Measurements from ENCODE around the gene KCNT1. TPM values are rescaled to one million over a fixed set of nuclear protein-coding genes. Genes with fewer than 3 reads are reported as not detected.

The KCNT1 gene
- total RNA-seq, 1 donor from 2014 or later = not detected

DNA sequence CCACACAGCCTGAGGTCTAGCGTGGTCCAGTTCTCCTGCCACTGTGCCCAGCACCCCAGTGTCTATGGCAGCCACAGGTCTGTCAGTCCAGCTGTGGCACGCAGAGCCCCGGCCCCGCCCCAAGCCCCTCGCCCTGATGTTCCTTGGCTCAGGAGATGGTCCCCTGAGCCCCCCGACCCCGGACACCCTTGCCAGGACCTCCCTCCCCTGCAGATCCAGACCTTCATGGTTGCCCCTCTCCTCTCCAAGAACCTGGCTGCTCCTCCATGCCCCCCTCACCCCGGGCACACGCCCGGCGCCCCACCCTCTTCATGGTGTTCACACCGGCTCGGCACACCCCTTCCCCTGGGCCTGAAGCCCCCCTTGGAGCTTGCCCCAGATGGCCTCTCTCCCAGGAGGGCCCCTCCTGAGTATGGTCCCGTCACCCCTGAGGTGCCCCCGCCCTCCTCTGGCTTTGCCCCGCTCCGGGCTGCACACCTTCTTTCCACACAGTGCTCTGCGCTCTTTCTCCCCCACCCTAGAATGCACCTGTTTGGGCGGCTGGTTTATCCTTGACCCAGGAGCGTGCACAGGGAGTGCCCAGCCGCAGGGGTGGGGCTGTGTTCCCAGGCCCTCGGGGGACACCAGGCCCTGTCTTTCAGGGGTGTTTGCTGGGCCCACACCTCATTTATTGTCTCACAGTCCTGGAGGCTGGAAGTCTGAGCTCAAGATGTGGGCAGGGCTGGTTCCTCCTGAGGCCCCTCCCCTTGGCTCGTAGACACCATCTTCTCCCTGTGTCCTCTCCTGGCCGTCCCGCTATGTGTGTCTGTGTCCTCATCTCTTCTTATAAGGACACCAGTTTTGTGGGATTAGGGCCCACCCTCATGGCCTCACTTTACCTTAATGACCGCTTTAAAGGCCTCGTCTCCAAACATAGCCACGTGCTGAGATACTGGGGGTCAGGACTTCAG, 37.6 kb downstream of the KCNT1 start:
- no peak overlapping the region for H3K4me3 Mint-ChIP-seq (ENCODE audit: low read depth)
- no peaks in the 10 kb centered on the region for H3K36me3 Mint-ChIP-seq (ENCODE audit: low read depth)
- H3K4me1 Mint-ChIP-seq (ENCODE audit: low read depth) = no peaks in the 10 kb centered on the region
- no peaks in the 10 kb centered on the region for H3K27me3 Mint-ChIP-seq (ENCODE audit: low read depth)
- H3K9me3 Mint-ChIP-seq = no peaks in the 10 kb centered on the region
- no peak for DNase-seq (ENCODE audit: low spot score)
- intact Hi-C loops (cut with micrococcal nuclease) = no loop called here
- no peak overlapping the region for H3K27ac Mint-ChIP-seq

DNA sequence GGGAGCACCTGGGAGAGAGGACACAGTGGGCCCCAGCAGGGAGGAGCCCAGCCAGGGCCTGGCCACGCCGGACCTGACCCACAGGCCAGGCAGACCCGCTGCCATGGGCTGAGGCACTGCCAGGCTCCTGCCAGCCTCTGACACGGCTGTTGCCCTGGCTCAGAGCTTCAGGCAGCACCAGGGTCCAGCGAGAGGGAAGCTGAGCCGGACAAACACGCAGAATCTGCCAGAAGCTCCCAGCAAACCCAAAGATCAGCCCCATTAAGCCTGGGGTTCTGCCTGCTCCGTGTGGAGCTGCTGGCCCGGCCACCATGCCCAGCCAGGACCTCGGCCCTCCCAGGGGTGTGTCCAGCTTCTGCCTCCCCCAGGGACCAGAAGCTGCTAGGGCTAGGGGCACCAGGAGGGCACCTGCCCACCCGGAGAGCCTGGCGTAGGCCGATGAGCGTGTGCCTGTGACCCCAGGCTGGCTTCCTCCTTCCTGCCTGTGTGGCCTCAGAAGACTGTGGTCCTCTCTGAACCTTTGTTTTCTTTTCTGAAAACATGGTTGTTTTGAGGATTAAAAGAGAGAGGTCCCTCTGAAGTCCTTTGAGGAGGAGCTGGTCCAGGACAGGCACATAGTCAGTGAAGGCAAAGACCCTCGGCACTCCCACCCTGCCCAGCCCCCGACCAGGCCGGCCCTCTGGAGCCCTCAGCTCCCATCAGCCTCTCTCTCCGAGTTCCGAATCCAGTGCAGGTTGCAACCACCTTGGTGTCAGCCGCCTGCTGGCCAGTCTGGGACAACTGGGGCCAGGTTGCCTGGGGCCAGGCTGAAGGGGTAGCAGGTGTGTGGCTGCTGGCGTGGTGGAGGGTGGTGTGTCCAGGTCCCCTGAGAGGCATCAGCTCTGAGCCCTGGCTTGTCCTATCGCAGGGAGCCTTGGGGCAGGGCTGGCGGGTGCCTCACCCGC, 39.6 kb downstream of the KCNT1 start:
- intact Hi-C loops (cut with micrococcal nuclease) = no loop called here
- H3K4me1 Mint-ChIP-seq (ENCODE audit: low read depth) = no peaks in the 10 kb centered on the region

DNA sequence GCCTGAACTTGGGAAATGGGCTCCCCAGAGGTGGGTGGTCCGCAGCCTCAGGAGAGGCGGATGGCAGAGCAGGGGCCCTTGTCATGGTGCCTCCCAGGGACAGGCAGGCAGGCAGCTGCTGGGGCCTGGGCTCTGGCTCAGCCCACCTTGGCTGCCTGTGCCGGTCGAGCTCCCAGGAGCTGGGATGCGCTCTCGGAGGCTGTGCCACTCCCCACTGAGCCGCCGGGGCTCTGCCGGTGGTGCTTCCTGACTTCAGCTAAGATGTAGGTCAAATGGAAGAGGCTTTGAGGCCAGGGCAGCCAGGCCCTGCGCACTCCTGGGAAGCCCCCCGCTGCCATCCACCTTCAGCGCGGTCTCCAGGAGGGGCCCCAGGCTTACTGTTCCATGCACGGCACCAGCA, 41.0 kb downstream of the KCNT1 start:
- H3K36me3 Mint-ChIP-seq (ENCODE audit: low read depth) = no peaks in the 10 kb centered on the region

More for the DNA sequence above, 39.6 kb downstream of the KCNT1 start:
- Mint-ChIP-seq H3K36me3 (ENCODE audit: low read depth) (no peaks in the 10 kb centered on the region), H3K27me3 (ENCODE audit: low read depth) (no peaks in the 10 kb centered on the region), H3K4me3 (ENCODE audit: low read depth) (no peak overlapping the region), H3K9me3 (no peaks in the 10 kb centered on the region), H3K27ac (no peak overlapping the region)
- DNase-seq (ENCODE audit: low spot score) = no peak

DNA sequence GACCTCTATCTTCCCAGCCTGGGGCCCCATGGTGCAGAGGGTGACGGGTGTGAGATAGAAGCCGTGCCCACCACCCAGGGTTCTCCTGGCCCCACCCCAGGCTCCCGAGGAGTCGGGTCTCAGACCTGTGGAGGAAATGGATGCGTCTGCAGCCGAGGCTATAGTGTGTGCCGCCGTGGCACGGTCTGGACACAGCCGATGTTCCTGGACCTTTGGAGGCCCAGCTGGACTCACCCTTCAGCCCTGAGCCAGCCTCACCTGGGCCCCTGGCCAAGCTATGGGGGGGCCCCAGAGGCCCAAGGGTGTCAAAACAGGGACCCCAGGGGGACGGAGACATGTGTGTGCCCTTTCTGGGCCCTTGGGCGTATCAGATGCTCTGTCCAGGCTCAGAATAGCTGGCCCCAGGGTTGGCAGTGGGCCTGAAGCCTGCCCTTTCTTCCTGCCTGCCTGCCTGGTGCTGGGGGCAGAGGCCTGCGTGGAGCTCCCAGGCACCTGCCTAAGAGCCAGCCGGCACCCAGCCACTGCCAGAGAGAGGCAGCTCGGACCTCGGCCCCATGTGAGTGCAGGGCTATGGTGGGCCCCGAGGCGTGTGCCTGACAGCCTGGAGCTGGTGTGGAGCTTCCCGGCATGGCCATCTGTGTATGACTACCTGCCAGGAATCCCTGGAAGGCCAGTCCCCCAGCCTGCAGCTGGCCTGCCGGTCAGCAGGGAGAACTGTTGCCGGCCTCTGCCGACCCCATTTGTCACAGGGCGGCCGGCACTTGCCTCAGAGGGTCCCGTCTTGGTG, 41.8 kb downstream of the KCNT1 start:
- Mint-ChIP-seq H3K27ac (no peak overlapping the region), H3K36me3 (ENCODE audit: low read depth) (no peaks in the 10 kb centered on the region), H3K27me3 (ENCODE audit: low read depth) (no peaks in the 10 kb centered on the region), H3K9me3 (no peaks in the 10 kb centered on the region), H3K4me3 (ENCODE audit: low read depth) (no peak overlapping the region), H3K4me1 (ENCODE audit: low read depth) (no peaks in the 10 kb centered on the region)
- intact Hi-C loops (cut with micrococcal nuclease) = no loop called here
- DNase-seq (ENCODE audit: low spot score) = no peak

More for the DNA sequence above, 41.0 kb downstream of the KCNT1 start:
- no peak for DNase-seq (ENCODE audit: low spot score)
- no peaks in the 10 kb centered on the region for H3K27me3 Mint-ChIP-seq (ENCODE audit: low read depth)
- H3K4me1 Mint-ChIP-seq (ENCODE audit: low read depth) = no peaks in the 10 kb centered on the region
- intact Hi-C loops (cut with micrococcal nuclease) = no loop called here
- no peaks in the 10 kb centered on the region for H3K9me3 Mint-ChIP-seq
- H3K27ac Mint-ChIP-seq = no peak overlapping the region
- H3K4me3 Mint-ChIP-seq (ENCODE audit: low read depth) = no peak overlapping the region

DNA sequence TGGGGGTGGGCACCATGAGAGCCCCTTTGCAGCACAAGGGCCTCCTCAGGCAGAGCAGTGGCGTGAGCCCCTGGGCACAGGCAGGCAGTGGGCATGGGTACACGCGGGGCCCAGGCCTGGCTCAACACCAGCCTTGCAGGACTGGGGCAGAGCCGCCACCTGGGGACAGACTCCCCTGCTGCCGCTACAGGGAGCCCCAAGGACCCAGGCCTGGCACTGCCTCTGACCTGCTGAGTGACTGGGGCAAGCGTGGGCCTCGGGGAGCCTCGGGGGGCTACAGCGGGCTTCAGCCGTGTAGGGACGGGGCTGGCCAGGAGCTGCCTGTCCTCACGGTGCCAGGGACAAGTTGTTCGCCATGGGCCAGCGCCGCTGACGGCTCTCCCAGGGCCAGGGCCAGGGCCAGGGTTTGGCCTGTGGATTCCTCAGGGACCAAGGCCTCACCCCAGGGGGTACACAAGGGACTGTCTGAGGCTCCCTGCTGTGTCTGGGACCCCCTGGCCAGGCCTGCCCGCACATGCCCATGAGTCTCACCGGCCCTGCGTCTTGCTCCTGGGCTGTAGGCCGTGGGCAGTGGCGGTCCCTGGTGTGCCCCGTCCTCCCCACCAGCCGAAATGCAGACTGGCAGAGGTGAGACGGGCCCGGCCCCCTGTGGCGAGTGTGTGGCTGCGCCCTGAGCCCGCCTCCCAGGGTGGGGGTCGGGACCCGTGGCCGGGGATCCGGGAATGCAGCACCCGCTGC, 42.5 kb downstream of the KCNT1 start:
- Mint-ChIP-seq H3K9me3 (no peaks in the 10 kb centered on the region), H3K4me1 (ENCODE audit: low read depth) (no peaks in the 10 kb centered on the region), H3K27me3 (ENCODE audit: low read depth) (no peaks in the 10 kb centered on the region), H3K4me3 (ENCODE audit: low read depth) (no peak overlapping the region), H3K27ac (no peak overlapping the region), H3K36me3 (ENCODE audit: low read depth) (no peaks in the 10 kb centered on the region)
- intact Hi-C loops (cut with micrococcal nuclease) = no loop called here
- DNase-seq (ENCODE audit: low spot score) = no peak

DNA sequence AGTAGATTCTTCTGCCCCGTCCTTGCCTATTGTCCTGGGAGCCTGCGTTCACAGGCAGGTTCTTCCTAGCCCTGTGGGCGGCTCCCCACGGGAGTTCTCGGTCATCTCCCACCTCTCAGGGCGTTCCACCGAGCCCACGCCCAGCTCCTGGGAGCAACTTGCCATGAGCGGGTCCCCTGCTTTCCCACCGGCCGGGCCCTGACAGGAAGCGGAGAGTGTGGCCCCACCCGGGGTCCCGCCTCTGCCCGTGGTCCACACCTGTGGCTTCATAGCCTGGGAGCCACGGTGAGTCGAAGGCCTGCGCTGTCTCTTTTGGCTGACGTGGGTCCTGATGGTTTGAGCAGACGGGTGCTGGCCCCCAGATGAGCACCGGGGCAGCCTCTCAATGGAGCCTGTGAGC, 43.2 kb downstream of the KCNT1 start:
- H3K4me3 Mint-ChIP-seq (ENCODE audit: low read depth) = no peak overlapping the region
- intact Hi-C loops (cut with micrococcal nuclease) = no loop called here
- no peaks in the 10 kb centered on the region for H3K4me1 Mint-ChIP-seq (ENCODE audit: low read depth)
- H3K27me3 Mint-ChIP-seq (ENCODE audit: low read depth) = no peaks in the 10 kb centered on the region
- H3K27ac Mint-ChIP-seq = no peak overlapping the region
- no peaks in the 10 kb centered on the region for H3K36me3 Mint-ChIP-seq (ENCODE audit: low read depth)
- DNase-seq (ENCODE audit: low spot score) = no peak
- no peaks in the 10 kb centered on the region for H3K9me3 Mint-ChIP-seq

DNA sequence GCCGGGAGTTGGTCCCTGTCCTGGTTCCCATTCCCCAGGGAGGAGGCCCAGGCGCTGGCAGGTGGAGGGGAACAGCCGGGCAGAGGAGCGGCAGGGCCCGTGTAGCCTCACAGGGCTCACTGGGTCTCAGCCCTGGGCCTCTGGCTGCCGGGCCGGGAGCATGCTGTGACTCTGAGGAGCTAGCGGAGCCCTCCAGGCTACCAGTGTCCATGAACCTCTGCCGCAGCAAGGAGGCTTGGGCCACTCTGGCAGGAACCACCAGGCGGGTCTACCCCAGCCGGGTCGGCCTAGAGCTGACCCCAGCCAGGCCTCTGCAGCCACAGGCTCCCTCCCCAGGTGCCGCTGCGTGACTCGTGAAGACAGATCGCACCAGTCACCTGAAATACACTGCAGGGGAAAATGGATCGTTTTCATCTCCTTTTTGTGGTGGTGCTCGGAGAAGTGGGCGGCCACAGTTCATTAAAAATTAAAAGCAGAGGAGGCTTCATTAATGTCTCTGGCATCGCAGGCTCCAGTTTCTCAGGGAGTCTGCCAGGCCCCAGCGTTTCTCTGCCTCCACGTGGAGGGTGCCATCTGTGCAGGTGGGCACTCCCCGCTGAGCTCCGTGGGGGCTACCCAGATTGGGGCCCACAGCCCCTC, 43.8 kb downstream of the KCNT1 start:
- H3K36me3 Mint-ChIP-seq (ENCODE audit: low read depth) = no peaks in the 10 kb centered on the region
- no peaks in the 10 kb centered on the region for H3K27me3 Mint-ChIP-seq (ENCODE audit: low read depth)
- no peak for DNase-seq (ENCODE audit: low spot score)
- no peak overlapping the region for H3K4me3 Mint-ChIP-seq (ENCODE audit: low read depth)
- no peaks in the 10 kb centered on the region for H3K4me1 Mint-ChIP-seq (ENCODE audit: low read depth)
- H3K27ac Mint-ChIP-seq = no peak overlapping the region
- H3K9me3 Mint-ChIP-seq = no peaks in the 10 kb centered on the region
- intact Hi-C loops (cut with micrococcal nuclease) = no loop called here

DNA sequence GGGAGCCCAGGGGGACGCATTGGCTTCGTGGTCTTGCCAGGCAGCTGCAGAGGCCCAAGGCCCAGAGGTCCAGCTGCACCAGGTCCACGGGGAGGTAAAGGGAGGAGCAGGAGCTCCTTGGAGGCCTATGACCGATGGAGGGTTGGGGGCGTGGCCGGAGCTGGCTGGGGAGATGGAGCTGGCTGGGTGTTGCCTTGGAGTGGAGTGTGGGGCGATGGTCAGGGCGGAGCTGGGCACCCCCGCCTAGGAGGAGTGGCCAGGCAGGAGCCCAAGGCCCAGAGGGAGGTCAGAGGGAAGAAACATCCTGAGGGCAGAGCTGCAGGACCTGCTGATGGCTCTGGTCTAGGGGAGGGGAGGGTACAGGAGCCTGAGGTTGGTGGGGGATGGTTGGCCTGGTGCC, 44.6 kb downstream of the KCNT1 start:
- no peaks in the 10 kb centered on the region for H3K36me3 Mint-ChIP-seq (ENCODE audit: low read depth)
- DNase-seq (ENCODE audit: low spot score) = no peak
- H3K27ac Mint-ChIP-seq = no peak overlapping the region
- H3K4me3 Mint-ChIP-seq (ENCODE audit: low read depth) = no peak overlapping the region
- intact Hi-C loops (cut with micrococcal nuclease) = no loop called here
- H3K27me3 Mint-ChIP-seq (ENCODE audit: low read depth) = no peaks in the 10 kb centered on the region
- no peaks in the 10 kb centered on the region for H3K9me3 Mint-ChIP-seq
- no peaks in the 10 kb centered on the region for H3K4me1 Mint-ChIP-seq (ENCODE audit: low read depth)

DNA sequence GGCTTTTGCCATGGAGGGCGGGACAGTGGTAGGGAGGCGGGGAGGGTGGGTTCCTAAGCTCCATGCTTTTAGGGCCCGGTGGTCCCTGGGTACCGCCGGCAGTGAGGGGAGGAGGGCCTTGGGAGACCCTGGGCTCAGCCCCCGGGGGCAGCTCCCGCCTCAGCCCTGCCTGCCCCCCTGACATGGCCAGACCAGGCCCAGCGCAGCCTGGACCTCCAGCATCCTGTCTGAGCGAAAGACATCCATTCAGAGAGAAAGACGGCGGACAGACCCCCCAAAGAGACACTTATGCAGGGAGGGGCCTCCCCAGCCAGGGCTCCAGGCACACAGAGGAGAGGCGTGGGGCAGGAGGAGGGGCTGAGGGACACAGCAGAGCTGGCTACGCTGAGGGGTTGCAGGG, 45.3 kb downstream of the KCNT1 start:
- no peak overlapping the region for H3K4me3 Mint-ChIP-seq (ENCODE audit: low read depth)
- H3K4me1 Mint-ChIP-seq (ENCODE audit: low read depth) = no peaks in the 10 kb centered on the region
- no peaks in the 10 kb centered on the region for H3K27me3 Mint-ChIP-seq (ENCODE audit: low read depth)
- intact Hi-C loops (cut with micrococcal nuclease) = no loop called here
- H3K36me3 Mint-ChIP-seq (ENCODE audit: low read depth) = no peaks in the 10 kb centered on the region
- no peaks in the 10 kb centered on the region for H3K9me3 Mint-ChIP-seq
- no peak overlapping the region for H3K27ac Mint-ChIP-seq
- no peak for DNase-seq (ENCODE audit: low spot score)

DNA sequence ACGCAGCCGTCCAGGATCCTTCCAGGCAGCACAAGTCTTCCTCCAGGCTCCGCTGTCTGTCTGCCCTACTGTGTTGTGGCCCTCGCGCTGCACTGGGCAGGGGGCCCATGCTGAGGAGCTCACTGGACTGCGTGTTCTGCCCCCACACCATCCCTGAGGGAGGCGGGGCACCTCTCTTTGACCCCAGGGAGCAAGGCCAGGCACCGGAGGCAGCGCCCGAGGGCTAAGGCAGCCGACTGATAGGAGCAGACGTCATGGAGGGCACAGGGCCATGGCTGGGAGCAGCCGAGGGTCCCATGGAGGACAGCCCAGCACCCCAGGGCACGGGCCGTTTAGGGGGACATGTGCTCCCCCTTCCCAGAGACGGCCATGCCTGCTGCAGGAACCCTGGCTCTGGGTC, 46.7 kb downstream of the KCNT1 start:
- DNase-seq (ENCODE audit: low spot score) = no peak
- no peaks in the 10 kb centered on the region for H3K36me3 Mint-ChIP-seq (ENCODE audit: low read depth)
- H3K27me3 Mint-ChIP-seq (ENCODE audit: low read depth) = no peaks in the 10 kb centered on the region
- no peak overlapping the region for H3K27ac Mint-ChIP-seq
- no peaks in the 10 kb centered on the region for H3K4me1 Mint-ChIP-seq (ENCODE audit: low read depth)
- H3K4me3 Mint-ChIP-seq (ENCODE audit: low read depth) = no peak overlapping the region
- no peaks in the 10 kb centered on the region for H3K9me3 Mint-ChIP-seq
- intact Hi-C loops (cut with micrococcal nuclease) = no loop called here

DNA sequence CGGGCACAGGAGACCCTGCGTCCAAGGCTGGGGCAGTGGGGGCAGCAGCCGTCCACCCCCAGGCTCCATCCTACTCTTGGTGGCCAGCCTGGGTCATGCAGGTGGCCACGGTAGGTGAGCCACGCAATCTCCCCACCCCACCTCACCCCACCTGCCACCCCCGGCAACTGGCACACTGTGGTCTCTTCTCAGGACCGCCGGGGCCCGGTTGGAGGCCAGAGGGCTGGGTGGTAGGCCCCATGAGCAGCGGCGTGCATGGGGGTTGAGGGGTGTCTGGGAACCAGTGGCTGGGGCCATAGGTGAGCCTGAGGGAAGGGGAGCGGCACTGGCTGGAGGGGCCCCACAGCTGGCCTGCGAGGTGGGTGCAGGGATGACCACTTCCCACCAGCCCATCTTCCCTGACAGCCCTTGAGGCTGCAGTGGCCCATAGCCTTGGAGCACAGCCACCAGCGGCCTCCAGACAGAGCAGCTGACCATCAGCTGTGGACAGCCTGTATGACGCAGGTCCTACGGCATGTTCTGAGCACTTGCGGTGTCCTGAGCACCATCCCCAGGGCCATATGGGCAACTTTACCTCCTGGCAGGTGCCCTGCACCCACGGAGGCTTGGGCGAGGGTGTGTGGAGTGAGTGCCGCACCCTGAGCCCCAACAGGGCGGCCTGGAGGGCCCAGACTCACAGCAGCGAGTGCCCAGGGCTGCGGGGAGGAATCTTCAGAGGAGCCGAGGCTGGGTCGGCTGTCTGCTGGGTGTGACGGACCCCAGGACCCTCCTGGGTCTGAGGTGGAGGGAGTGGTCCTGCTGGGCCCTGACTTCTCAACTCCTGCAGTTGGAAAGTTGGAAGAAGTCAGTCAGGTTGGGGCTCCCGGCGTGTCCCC, 47.4 kb downstream of the KCNT1 start:
- no peaks in the 10 kb centered on the region for H3K27me3 Mint-ChIP-seq (ENCODE audit: low read depth)
- H3K4me3 Mint-ChIP-seq (ENCODE audit: low read depth) = no peak overlapping the region
- no peaks in the 10 kb centered on the region for H3K4me1 Mint-ChIP-seq (ENCODE audit: low read depth)
- DNase-seq (ENCODE audit: low spot score) = no peak
- no peaks in the 10 kb centered on the region for H3K9me3 Mint-ChIP-seq
- intact Hi-C loops (cut with micrococcal nuclease) = no loop called here
- H3K36me3 Mint-ChIP-seq (ENCODE audit: low read depth) = no peaks in the 10 kb centered on the region
- H3K27ac Mint-ChIP-seq = no peak overlapping the region
